Measurements from ENCODE around the gene MAST4.
A peak's percentile ranks its signal among the peaks of the same experiment; 100 is the strongest.

Gene MAST4

GRCh38 chr5:66769030-66769733 lies 173.0 kb downstream of the MAST4 start:
- TF ChIP-seq, protein P1, sequence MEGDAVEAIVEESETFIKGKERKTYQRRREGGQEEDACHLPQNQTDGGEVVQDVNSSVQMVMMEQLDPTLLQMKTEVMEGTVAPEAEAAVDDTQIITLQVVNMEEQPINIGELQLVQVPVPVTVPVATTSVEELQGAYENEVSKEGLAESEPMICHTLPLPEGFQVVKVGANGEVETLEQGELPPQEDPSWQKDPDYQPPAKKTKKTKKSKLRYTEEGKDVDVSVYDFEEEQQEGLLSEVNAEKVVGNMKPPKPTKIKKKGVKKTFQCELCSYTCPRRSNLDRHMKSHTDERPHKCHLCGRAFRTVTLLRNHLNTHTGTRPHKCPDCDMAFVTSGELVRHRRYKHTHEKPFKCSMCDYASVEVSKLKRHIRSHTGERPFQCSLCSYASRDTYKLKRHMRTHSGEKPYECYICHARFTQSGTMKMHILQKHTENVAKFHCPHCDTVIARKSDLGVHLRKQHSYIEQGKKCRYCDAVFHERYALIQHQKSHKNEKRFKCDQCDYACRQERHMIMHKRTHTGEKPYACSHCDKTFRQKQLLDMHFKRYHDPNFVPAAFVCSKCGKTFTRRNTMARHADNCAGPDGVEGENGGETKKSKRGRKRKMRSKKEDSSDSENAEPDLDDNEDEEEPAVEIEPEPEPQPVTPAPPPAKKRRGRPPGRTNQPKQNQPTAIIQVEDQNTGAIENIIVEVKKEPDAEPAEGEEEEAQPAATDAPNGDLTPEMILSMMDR (IDR thresholded peaks at IDR 0.05; ENCODE audit: low read depth, low read length), result no peak
- Histone ChIP-seq H3K36me3 (no peaks in the 10 kb centered on the region), H3K4me3 (ENCODE audit: low read depth, low read length) (no peak overlapping the region), H3K4me1 (no peaks in the 10 kb centered on the region), H3K9me3 (no peaks in the 10 kb centered on the region), H3K27me3 (no peaks in the 10 kb centered on the region)
- DNase-seq, result no peak

- TF ChIP-seq, protein P1 (IDR thresholded peaks at IDR 0.05; ENCODE audit: low read depth, low read length), result peak; percentile 74
- no peaks in the 10 kb centered on the region for H3K27me3 ChIP-seq
- no peaks in the 10 kb centered on the region for H3K9me3 ChIP-seq
- no peaks in the 10 kb centered on the region for H3K36me3 ChIP-seq
- no peak overlapping the region for H3K4me3 ChIP-seq (ENCODE audit: low read depth, low read length)
- peak; percentile 67 for DNase-seq
- H3K4me1 ChIP-seq, result no peaks in the 10 kb centered on the region
These were observed 173.8 kb downstream of the MAST4 start for GRCh38 chr5:66769839-66770617.

DNA sequence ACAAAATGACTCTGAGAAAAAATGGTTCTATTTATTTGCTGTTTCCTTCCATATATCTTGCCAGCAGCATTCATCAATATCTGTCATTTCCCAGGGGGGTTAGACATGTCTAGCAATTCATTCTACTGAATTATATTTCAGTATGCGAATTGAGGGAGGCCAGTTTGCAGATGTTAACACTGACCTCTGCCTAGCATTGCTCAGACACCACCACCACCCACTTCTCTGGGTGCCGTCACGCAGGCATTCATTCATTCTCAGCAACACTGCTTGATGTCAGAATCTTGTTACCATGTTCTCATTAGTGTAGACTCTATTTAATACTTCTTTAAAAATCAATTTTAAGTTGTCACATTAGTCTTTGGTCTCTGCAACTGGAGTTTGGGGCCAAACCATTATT lies 181.7 kb downstream of the MAST4 start:
- Histone ChIP-seq H3K4me3 (ENCODE audit: low read depth, low read length) (no peak overlapping the region), H3K9me3 (no peaks in the 10 kb centered on the region), H3K4me1 (no peaks in the 10 kb centered on the region), H3K27me3 (no peaks in the 10 kb centered on the region), H3K36me3 (no peaks in the 10 kb centered on the region)
- DNase-seq, result no peak
- TF ChIP-seq, protein P1 (IDR thresholded peaks at IDR 0.05; ENCODE audit: low read depth, low read length), result no peak

GRCh38 chr5:66779528-66779927 lies 183.3 kb downstream of the MAST4 start:
- H3K36me3 ChIP-seq, result no peaks in the 10 kb centered on the region
- H3K9me3 ChIP-seq, result no peaks in the 10 kb centered on the region
- TF ChIP-seq, protein P1 (IDR thresholded peaks at IDR 0.05; ENCODE audit: low read depth, low read length), result no peak
- H3K27me3 ChIP-seq, result no peaks in the 10 kb centered on the region
- H3K4me3 ChIP-seq (ENCODE audit: low read depth, low read length), result no peak overlapping the region
- no peak for DNase-seq
- no peaks in the 10 kb centered on the region for H3K4me1 ChIP-seq

DNA sequence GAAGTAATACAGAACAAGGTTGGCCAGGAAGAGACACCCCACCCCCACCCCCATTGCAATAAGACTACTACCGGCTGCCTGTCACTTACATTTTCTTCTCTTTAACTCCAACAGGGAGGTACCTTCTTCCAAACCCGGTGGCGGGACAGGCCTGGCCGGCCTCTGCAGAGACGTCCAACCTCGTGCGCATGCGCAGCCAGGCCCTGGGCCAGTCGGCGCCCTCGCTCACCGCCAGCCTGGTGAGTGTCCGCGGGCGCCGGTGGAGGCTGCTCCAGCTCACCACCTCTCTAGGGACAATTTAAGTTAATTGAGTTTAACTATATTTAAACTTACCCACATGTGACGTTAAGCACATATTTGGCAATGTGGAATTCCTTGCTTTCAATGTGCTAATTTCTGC lies 192.4 kb downstream of the MAST4 start:
- DNase-seq, result no peak

More for the DNA sequence above, 192.4 kb downstream of the MAST4 start:
- Histone ChIP-seq H3K9me3 (no peaks in the 10 kb centered on the region), H3K36me3 (no peaks in the 10 kb centered on the region), H3K4me3 (ENCODE audit: low read depth, low read length) (no peak overlapping the region), H3K4me1 (no peaks in the 10 kb centered on the region), H3K27me3 (no peaks in the 10 kb centered on the region)
- TF ChIP-seq, protein P1 (IDR thresholded peaks at IDR 0.05; ENCODE audit: low read depth, low read length), result no peak

Data from BE2C (cell line).